ENCODE results near the gene MATR3. TPM values are rescaled to one million over a fixed set of nuclear protein-coding genes. Genes with fewer than 3 reads are reported as not detected.

The MATR3 gene
- polyA plus RNA-seq, 1 donor (not counting 4 experiments of a cell fraction or from before 2014, with no cell fraction given) = 122 TPM

- no peaks in the 10 kb centered on the region for H4K20me1 ChIP-seq (ENCODE audit: control insufficient read depth, extremely low read depth, insufficient read depth, low read length)
- peak overlapping the region; percentile 95 for H3K9ac ChIP-seq (ENCODE audit: control insufficient read depth, extremely low read depth, insufficient read depth, low read length)
- no peaks in the 10 kb centered on the region for H3K27me3 ChIP-seq (ENCODE audit: control insufficient read depth, extremely low read depth, insufficient read depth, low read length)
- H3K36me3 ChIP-seq (ENCODE audit: control insufficient read depth in 2 of 2, extremely low read depth in 1 of 2, insufficient read depth in 2 of 2, low read length in 2 of 2) = peaks cover 0 to 12% of the 10 kb centered on the region in 2 experiments
- H3K4me3 ChIP-seq (ENCODE audit: control insufficient read depth in 2 of 3, extremely low read depth in 1 of 3, insufficient read depth in 2 of 3, low read depth in 1 of 3, low read length in 3 of 3) = peak overlapping the region; percentile 82 to 93 (median 89)
- peaks cover 2% of the 10 kb centered on the region for H3K9me1 ChIP-seq (ENCODE audit: control insufficient read depth, extremely low read depth, insufficient read depth, low read length)
- TF ChIP-seq CTCF (optimal IDR thresholded peaks at IDR 0.05 in 1 of 3, IDR thresholded peaks at IDR 0.05 in 1 of 3, conservative IDR thresholded peaks at IDR 0.05 in 1 of 3; ENCODE audit: extremely low read depth in 1 of 3, insufficient read depth in 2 of 3, low read length in 3 of 3) = no peak
- no peak for TF ChIP-seq EZH2 (IDR thresholded peaks at IDR 0.05; ENCODE audit: low read length)
- H2AFZ ChIP-seq (ENCODE audit: control insufficient read depth, low read length) = peak overlapping the region; percentile 84
- no peaks in the 10 kb centered on the region for H3K9me3 ChIP-seq (ENCODE audit: control insufficient read depth, low read depth, low read length)
- dilution Hi-C loops (cut with MboI; ENCODE audit: extremely low pct_ligation_motif_present, low sequenced_read_pairs) = no loop called here
- H3K27ac ChIP-seq (ENCODE audit: control insufficient read depth, insufficient read depth, low read length) = peak overlapping the region; percentile 1
- peak overlapping the region; percentile 87 for H3K4me2 ChIP-seq (ENCODE audit: control insufficient read depth, extremely low read depth, insufficient read depth, low read depth, low read length)
- FAIRE-seq (no peak), DNase-seq (ENCODE audit: low read depth, low spot score) (no peak)
- peaks cover 53% of the 10 kb centered on the region for H3K4me1 ChIP-seq (ENCODE audit: control insufficient read depth, extremely low read depth, insufficient read depth, low read length)
- H3K79me2 ChIP-seq (ENCODE audit: control insufficient read depth, insufficient read depth, low read length) = peaks cover 33% of the 10 kb centered on the region
These were observed 20.3 kb upstream of the MATR3 start for GRCh38 chr5:139273322-139273571.

- H3K9me3 ChIP-seq (ENCODE audit: control insufficient read depth, low read depth, low read length) = no peaks in the 10 kb centered on the region
- no peaks in the 10 kb centered on the region for H4K20me1 ChIP-seq (ENCODE audit: control insufficient read depth, extremely low read depth, insufficient read depth, low read length)
- dilution Hi-C loops (cut with MboI; ENCODE audit: extremely low pct_ligation_motif_present, low sequenced_read_pairs) = no loop called here
- H3K9ac ChIP-seq (ENCODE audit: control insufficient read depth, extremely low read depth, insufficient read depth, low read length) = peak overlapping the region; percentile 95
- H3K9me1 ChIP-seq (ENCODE audit: control insufficient read depth, extremely low read depth, insufficient read depth, low read length) = peaks cover 2% of the 10 kb centered on the region
- peaks cover 38% of the 10 kb centered on the region for H3K79me2 ChIP-seq (ENCODE audit: control insufficient read depth, insufficient read depth, low read length)
- no peaks in the 10 kb centered on the region for H3K27me3 ChIP-seq (ENCODE audit: control insufficient read depth, extremely low read depth, insufficient read depth, low read length)
- H3K36me3 ChIP-seq (ENCODE audit: control insufficient read depth in 2 of 2, extremely low read depth in 1 of 2, insufficient read depth in 2 of 2, low read length in 2 of 2) = peaks cover 2 to 17% of the 10 kb centered on the region in 2 experiments
- peaks cover 58% of the 10 kb centered on the region for H3K4me1 ChIP-seq (ENCODE audit: control insufficient read depth, extremely low read depth, insufficient read depth, low read length)
- DNase-seq (ENCODE audit: low read depth, low spot score) = peak; percentile 74
- H3K4me3 ChIP-seq (ENCODE audit: control insufficient read depth in 2 of 3, extremely low read depth in 1 of 3, insufficient read depth in 2 of 3, low read depth in 1 of 3, low read length in 3 of 3) = peak overlapping the region; percentile 82 to 93 (median 89)
- peak overlapping the region; percentile 87 for H3K4me2 ChIP-seq (ENCODE audit: control insufficient read depth, extremely low read depth, insufficient read depth, low read depth, low read length)
- no peak for TF ChIP-seq EZH2 (IDR thresholded peaks at IDR 0.05; ENCODE audit: low read length)
- no peak for TF ChIP-seq CTCF (optimal IDR thresholded peaks at IDR 0.05 in 1 of 3, IDR thresholded peaks at IDR 0.05 in 1 of 3, conservative IDR thresholded peaks at IDR 0.05 in 1 of 3; ENCODE audit: extremely low read depth in 1 of 3, insufficient read depth in 2 of 3, low read length in 3 of 3)
- H3K27ac ChIP-seq (ENCODE audit: control insufficient read depth, insufficient read depth, low read length) = peak overlapping the region; percentile 91
- FAIRE-seq = no peak
- H2AFZ ChIP-seq (ENCODE audit: control insufficient read depth, low read length) = peak overlapping the region; percentile 84
These were observed 19.8 kb upstream of the MATR3 start for GRCh38 chr5:139273572-139274289.
